NCI-H1092 treated with DMSO at 0.1 percent for 48 hours (cell line): ENCODE measurements around the gene FBXO31.
"Not testable (repeated sequence)": the region's sequence is repeated elsewhere in the genome, so short reads cannot be mapped to it uniquely, and the experiment has no call there.

Experiments used
- DNase-seq: peaks from one replicate; lab custom pipeline; 2025; lab: John Stamatoyannopoulos, UW

Gene FBXO31

GRCh38 chr16:87384162-87384874 is 742 bp upstream of the FBXO31 start:
- DNase-seq = peak; percentile 87

- DNase-seq = no peak
Measured at GRCh38 chr16:87382023-87382785, 1.4 kb downstream of the FBXO31 start.

- no peak for DNase-seq
Measured at GRCh38 chr16:87380881-87381280, 2.7 kb downstream of the FBXO31 start.

GRCh38 chr16:87380403-87380802 is 3.2 kb downstream of the FBXO31 start:
- DNase-seq = no peak

- DNase-seq = not testable (repeated sequence)
Measured at GRCh38 chr16:87379312-87379752, 4.2 kb downstream of the FBXO31 start.

- no peak for DNase-seq
Measured at GRCh38 chr16:87376660-87377059, 6.9 kb downstream of the FBXO31 start.

GRCh38 chr16:87375426-87376135 is 8.0 kb downstream of the FBXO31 start:
- no peak for DNase-seq

- DNase-seq = no peak
Measured at GRCh38 chr16:87374313-87374712, 9.3 kb downstream of the FBXO31 start.

- no peak for DNase-seq
Measured at GRCh38 chr16:87372305-87372704, 11.3 kb downstream of the FBXO31 start.

GRCh38 chr16:87371261-87371866 is 12.2 kb downstream of the FBXO31 start:
- no peak for DNase-seq

- no peak for DNase-seq
Measured at GRCh38 chr16:87369796-87370719, 13.5 kb downstream of the FBXO31 start.

- DNase-seq = no peak
Measured at GRCh38 chr16:87369117-87369765, 14.3 kb downstream of the FBXO31 start.

GRCh38 chr16:87368029-87368770 is 15.4 kb downstream of the FBXO31 start:
- DNase-seq = no peak

- DNase-seq = no peak
Measured at GRCh38 chr16:87367529-87367928, 16.0 kb downstream of the FBXO31 start.

- no peak for DNase-seq
Measured at GRCh38 chr16:87366930-87367329, 16.6 kb downstream of the FBXO31 start.

GRCh38 chr16:87366288-87366687 is 17.3 kb downstream of the FBXO31 start:
- no peak for DNase-seq

- no peak for DNase-seq
Measured at GRCh38 chr16:87365021-87365713, 18.4 kb downstream of the FBXO31 start.

GRCh38 chr16:87363771-87364455 is 19.7 kb downstream of the FBXO31 start:
- peak; percentile 43 for DNase-seq
